HepG2 (cell line): ENCODE data around the gene PLD1. TPM values are rescaled to one million over a fixed set of nuclear protein-coding genes. Genes with fewer than 3 reads are reported as not detected.
A peak's percentile ranks its signal among the peaks of the same experiment; 100 is the strongest.

Experiments used
- AGO1 ChIP-seq: fragments of 200-400 bp; formaldehyde crosslinking; IDR thresholded peaks from 2 replicates; pipeline ENCODE4 v1.6.1; 2017; ENCODE audit warnings: mild to moderate bottlenecking, low read depth, low read length, moderate library complexity; ENCODE audit not compliant: poor library complexity, severe bottlenecking
- ARNT ChIP-seq: fragments of 450-650 bp; IDR thresholded peaks from 2 replicates; pipeline ENCODE4 v1.6.1; 2017
- FOSL2 ChIP-seq: sonication (generic); formaldehyde crosslinking; IDR thresholded peaks from 2 replicates; pipeline ENCODE4 v1.4.0; 2020; ENCODE audit warnings: missing genetic modification reagents
- HDAC1 ChIP-seq: sonication (generic); formaldehyde crosslinking; IDR thresholded peaks from 2 replicates; pipeline ENCODE4 v1.5.1; 2020; ENCODE audit warnings: mild to moderate bottlenecking, missing genetic modification reagents
- IKZF4 ChIP-seq: sonication (generic); formaldehyde crosslinking; IDR thresholded peaks from 2 replicates; pipeline ENCODE4 v1.5.1; 2020; ENCODE audit warnings: borderline replicate concordance, mild to moderate bottlenecking, low read depth, missing genetic modification reagents; ENCODE audit errors: not compliant biosample characterization
- MATR3 ChIP-seq: sonication (generic); formaldehyde crosslinking; IDR thresholded peaks from 2 replicates; pipeline ENCODE4 v1.4.0; 2020; ENCODE audit warnings: missing genetic modification reagents
- NFIC ChIP-seq: IDR thresholded peaks from 2 replicates; pipeline ENCODE4 v1.6.1; 2012; ENCODE audit warnings: mild to moderate bottlenecking, low read length, inconsistent platforms
- NFKBIZ ChIP-seq: IDR thresholded peaks from 2 replicates; pipeline ENCODE4 v1.6.1; 2018; ENCODE audit warnings: missing genetic modification reagents, missing compliant biosample characterization
- POLR2A ChIP-seq, 2 experiments: IDR thresholded peaks; 2 replicates each; pipeline ENCODE4 v1.6.1; 2011; ENCODE audit warnings: low read depth in 2 of 2, low read length in 2 of 2, mild to moderate bottlenecking in 1 of 2, moderate library complexity in 1 of 2; ENCODE audit not compliant: insufficient read depth in 1 of 2
- RAD51 ChIP-seq: fragments of 450-650 bp; IDR thresholded peaks from 2 replicates; pipeline ENCODE4 v1.6.1; 2016; ENCODE audit warnings: borderline replicate concordance
- SNRNP70 ChIP-seq: fragments of 200-400 bp; formaldehyde crosslinking; IDR thresholded peaks from 2 replicates; pipeline ENCODE4 v1.6.1; 2017; ENCODE audit warnings: mild to moderate bottlenecking, low read depth, low read length, moderate library complexity
- SPEN ChIP-seq: sonication (generic); formaldehyde crosslinking; IDR thresholded peaks from 2 replicates; pipeline ENCODE4 v1.5.1; 2020; ENCODE audit warnings: low read depth, mild to moderate bottlenecking, missing genetic modification reagents
- ZFP36L1 ChIP-seq: sonication (generic); formaldehyde crosslinking; IDR thresholded peaks from 2 replicates; pipeline ENCODE4 v1.8.0; 2022; ENCODE audit warnings: mild to moderate bottlenecking, missing genetic modification reagents, moderate library complexity
- ZNF510 ChIP-seq: sonication (generic); formaldehyde crosslinking; IDR thresholded peaks from 2 replicates; pipeline ENCODE4 v1.4.0; 2020; ENCODE audit warnings: low read depth, mild to moderate bottlenecking, missing genetic modification reagents
- ZNF563 ChIP-seq: sonication (generic); formaldehyde crosslinking; IDR thresholded peaks from 2 replicates; pipeline ENCODE4 v1.8.0; 2022; ENCODE audit warnings: mild to moderate bottlenecking, moderate library complexity, missing genetic modification reagents
- ZNF616 ChIP-seq: sonication (generic); formaldehyde crosslinking; IDR thresholded peaks from 2 replicates; pipeline ENCODE4 v1.5.0; 2020; ENCODE audit warnings: low read depth, mild to moderate bottlenecking, missing genetic modification reagents
- ZNF761 ChIP-seq: sonication (generic); formaldehyde crosslinking; conservative IDR thresholded peaks from 2 replicates; pipeline ENCODE4 v1.4.0; 2020; ENCODE audit warnings: mild to moderate bottlenecking, missing genetic modification reagents
- ZNF839 ChIP-seq: sonication (generic); formaldehyde crosslinking; IDR thresholded peaks from 2 replicates; pipeline ENCODE4 v1.4.0; 2020; ENCODE audit warnings: missing genetic modification reagents, mild to moderate bottlenecking, borderline replicate concordance
- ZSCAN20 ChIP-seq: sonication (generic); formaldehyde crosslinking; IDR thresholded peaks from 2 replicates; pipeline ENCODE4 v1.4.0; 2020; ENCODE audit warnings: missing genetic modification reagents, mild to moderate bottlenecking, borderline replicate concordance
- polyA plus RNA-seq, 8 experiments: library from polyadenylated mRNA; depleted of rRNA in 3 of 8; stranded (reverse) in 7 of 8; unstranded in 1 of 8; fragments of >200 nt; fragmentation: Illumina TruSeq in 4 of 8; extraction: Trizol in 4 of 8; gene quantifications; 2 replicates each; pipeline versions ENCODE4 v1.2.1 to v1.2.3, GENCODE V29; 2011 to 2016; ENCODE audit warnings: low read depth in 4 of 8, missing spikeins in 1 of 8, mixed read lengths in 1 of 8; ENCODE audit not compliant: insufficient read depth in 1 of 8
- total RNA-seq, 5 experiments: library from RNA; depleted of rRNA; stranded (reverse); fragments of >200 nt; fragmentation: Illumina TruSeq; extraction: Trizol; gene quantifications; 2 replicates each; pipeline ENCODE4 v1.2.3, GENCODE V29; 2016; ENCODE audit warnings: low read depth in 1 of 5
- TF ChIP-seq, protein P1 (sequence below): sonication (generic); formaldehyde crosslinking; IDR thresholded peaks from 2 replicates; pipeline ENCODE4 v1.8.1; 2023; ENCODE audit warnings: mild to moderate bottlenecking, missing genetic modification reagents
- TF ChIP-seq, protein P2 (sequence below): IDR thresholded peaks from 2 replicates; pipeline ENCODE4 v1.6.1; 2016; ENCODE audit warnings: missing compliant biosample characterization, missing genetic modification reagents, borderline replicate concordance
- TF ChIP-seq, protein P3 (sequence below): sonication (generic); formaldehyde crosslinking; IDR thresholded peaks from 2 replicates; pipeline ENCODE4 v1.5.1; 2020; ENCODE audit warnings: missing genetic modification reagents, mild to moderate bottlenecking, borderline replicate concordance
- TF ChIP-seq, protein P4 (sequence below): sonication (generic); formaldehyde crosslinking; IDR thresholded peaks from 2 replicates; pipeline ENCODE4 v1.5.1; 2020; ENCODE audit warnings: mild to moderate bottlenecking, moderate library complexity, missing genetic modification reagents
- TF ChIP-seq, protein P5 (sequence below): sonication (generic); formaldehyde crosslinking; IDR thresholded peaks from 2 replicates; pipeline ENCODE4 v1.8.0; 2022; ENCODE audit warnings: missing genetic modification reagents, mild to moderate bottlenecking, borderline replicate concordance
- TF ChIP-seq, protein P6 (sequence below): sonication (generic); formaldehyde crosslinking; IDR thresholded peaks from 2 replicates; pipeline ENCODE4 v1.4.0; 2020; ENCODE audit warnings: missing genetic modification reagents; ENCODE audit errors: not compliant biosample characterization

PLD1 gene
- total and polyA plus RNA-seq, 2 of the 13 experiments (the other 11 are each of a cell fraction or from before 2014, with no cell fraction given), result 27.1 to 59.4 TPM

DNA sequence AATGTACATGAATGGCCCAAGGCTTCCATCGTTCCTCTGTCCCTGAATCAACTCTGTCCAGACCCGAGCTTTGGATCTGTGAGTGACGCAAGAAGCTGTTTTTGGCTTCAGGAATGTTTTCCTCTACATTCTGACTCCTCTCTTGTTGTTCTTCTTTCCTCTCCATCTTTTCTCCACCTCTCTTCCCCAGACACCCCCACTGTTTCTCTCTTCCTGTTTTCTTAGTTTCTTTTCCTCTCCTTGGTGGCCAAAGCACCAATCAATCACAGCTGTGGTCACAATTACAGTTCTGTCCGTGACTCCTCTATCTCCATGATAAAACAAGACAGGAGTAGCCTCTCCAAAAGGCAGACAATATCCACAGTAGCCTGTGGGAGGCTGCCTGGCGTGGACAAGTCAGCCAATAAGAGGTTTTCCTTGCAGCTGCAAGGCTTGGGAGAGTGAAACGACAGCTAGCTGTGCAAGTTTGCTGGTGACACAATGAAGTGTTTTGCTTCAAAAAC lies 28.0 kb upstream of the PLD1 start (continued):
- TF ChIP-seq HDAC1 (CRISPR knock-in tag) (no peak), ZFP36L1 (CRISPR knock-in tag) (peak; percentile 54; the same call in 1 of the 2 replicates), SNRNP70 (no peak), ZNF616 (no peak), ZSCAN20 (CRISPR knock-in tag) (no peak), IKZF4 (CRISPR knock-in tag) (no peak), ZNF563 (no peak), ARNT (no peak), ZNF510 (no peak), NFKBIZ (CRISPR knock-in tag) (no peak), RAD51 (no peak), ZNF839 (CRISPR knock-in tag) (no peak), SPEN (CRISPR knock-in tag) (no peak), FOSL2 (CRISPR knock-in tag) (peak; percentile 43), ZNF761 (CRISPR knock-in tag) (0 out of 2 replicates have a peak, but pooled peaks have one; percentile 22), MATR3 (CRISPR knock-in tag) (no peak), POLR2A (IDR thresholded peaks at IDR 0.05; ENCODE audit: insufficient read depth in 1 of 2, low read depth in 2 of 2, low read length in 2 of 2) (0 out of 4 replicates have a peak, but pooled peaks of 1 of the 2 experiments have one; percentile 33), NFIC (peak; percentile 81), AGO1 (no peak)
- TF ChIP-seq, protein P1, sequence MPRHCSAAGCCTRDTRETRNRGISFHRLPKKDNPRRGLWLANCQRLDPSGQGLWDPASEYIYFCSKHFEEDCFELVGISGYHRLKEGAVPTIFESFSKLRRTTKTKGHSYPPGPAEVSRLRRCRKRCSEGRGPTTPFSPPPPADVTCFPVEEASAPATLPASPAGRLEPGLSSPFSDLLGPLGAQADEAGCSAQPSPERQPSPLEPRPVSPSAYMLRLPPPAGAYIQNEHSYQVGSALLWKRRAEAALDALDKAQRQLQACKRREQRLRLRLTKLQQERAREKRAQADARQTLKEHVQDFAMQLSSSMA (CRISPR knock-in tag), result no peak
- TF ChIP-seq, protein P2, sequence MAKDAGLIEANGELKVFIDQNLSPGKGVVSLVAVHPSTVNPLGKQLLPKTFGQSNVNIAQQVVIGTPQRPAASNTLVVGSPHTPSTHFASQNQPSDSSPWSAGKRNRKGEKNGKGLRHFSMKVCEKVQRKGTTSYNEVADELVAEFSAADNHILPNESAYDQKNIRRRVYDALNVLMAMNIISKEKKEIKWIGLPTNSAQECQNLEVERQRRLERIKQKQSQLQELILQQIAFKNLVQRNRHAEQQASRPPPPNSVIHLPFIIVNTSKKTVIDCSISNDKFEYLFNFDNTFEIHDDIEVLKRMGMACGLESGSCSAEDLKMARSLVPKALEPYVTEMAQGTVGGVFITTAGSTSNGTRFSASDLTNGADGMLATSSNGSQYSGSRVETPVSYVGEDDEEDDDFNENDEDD, result peak; percentile 12; the same call in 1 of the 2 replicates
- TF ChIP-seq, protein P3, sequence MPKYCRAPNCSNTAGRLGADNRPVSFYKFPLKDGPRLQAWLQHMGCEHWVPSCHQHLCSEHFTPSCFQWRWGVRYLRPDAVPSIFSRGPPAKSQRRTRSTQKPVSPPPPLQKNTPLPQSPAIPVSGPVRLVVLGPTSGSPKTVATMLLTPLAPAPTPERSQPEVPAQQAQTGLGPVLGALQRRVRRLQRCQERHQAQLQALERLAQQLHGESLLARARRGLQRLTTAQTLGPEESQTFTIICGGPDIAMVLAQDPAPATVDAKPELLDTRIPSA (CRISPR knock-in tag), result no peak
- TF ChIP-seq, protein P4, sequence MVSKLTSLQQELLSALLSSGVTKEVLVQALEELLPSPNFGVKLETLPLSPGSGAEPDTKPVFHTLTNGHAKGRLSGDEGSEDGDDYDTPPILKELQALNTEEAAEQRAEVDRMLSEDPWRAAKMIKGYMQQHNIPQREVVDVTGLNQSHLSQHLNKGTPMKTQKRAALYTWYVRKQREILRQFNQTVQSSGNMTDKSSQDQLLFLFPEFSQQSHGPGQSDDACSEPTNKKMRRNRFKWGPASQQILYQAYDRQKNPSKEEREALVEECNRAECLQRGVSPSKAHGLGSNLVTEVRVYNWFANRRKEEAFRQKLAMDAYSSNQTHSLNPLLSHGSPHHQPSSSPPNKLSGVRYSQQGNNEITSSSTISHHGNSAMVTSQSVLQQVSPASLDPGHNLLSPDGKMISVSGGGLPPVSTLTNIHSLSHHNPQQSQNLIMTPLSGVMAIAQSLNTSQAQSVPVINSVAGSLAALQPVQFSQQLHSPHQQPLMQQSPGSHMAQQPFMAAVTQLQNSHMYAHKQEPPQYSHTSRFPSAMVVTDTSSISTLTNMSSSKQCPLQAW (CRISPR knock-in tag), result peak; percentile 61
- TF ChIP-seq, protein P5, sequence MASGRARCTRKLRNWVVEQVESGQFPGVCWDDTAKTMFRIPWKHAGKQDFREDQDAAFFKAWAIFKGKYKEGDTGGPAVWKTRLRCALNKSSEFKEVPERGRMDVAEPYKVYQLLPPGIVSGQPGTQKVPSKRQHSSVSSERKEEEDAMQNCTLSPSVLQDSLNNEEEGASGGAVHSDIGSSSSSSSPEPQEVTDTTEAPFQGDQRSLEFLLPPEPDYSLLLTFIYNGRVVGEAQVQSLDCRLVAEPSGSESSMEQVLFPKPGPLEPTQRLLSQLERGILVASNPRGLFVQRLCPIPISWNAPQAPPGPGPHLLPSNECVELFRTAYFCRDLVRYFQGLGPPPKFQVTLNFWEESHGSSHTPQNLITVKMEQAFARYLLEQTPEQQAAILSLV, result no peak
- TF ChIP-seq, protein P6, sequence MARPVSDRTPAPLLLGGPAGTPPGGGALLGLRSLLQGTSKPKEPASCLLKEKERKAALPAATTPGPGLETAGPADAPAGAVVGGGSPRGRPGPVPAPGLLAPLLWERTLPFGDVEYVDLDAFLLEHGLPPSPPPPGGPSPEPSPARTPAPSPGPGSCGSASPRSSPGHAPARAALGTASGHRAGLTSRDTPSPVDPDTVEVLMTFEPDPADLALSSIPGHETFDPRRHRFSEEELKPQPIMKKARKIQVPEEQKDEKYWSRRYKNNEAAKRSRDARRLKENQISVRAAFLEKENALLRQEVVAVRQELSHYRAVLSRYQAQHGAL (CRISPR knock-in tag), result no peak
